ENCODE data around the gene B3GALT5.
"Not testable (repeated sequence)": the region's sequence is repeated elsewhere in the genome, so short reads cannot be mapped to it uniquely, and the experiment has no call there.

The B3GALT5 gene

DNA sequence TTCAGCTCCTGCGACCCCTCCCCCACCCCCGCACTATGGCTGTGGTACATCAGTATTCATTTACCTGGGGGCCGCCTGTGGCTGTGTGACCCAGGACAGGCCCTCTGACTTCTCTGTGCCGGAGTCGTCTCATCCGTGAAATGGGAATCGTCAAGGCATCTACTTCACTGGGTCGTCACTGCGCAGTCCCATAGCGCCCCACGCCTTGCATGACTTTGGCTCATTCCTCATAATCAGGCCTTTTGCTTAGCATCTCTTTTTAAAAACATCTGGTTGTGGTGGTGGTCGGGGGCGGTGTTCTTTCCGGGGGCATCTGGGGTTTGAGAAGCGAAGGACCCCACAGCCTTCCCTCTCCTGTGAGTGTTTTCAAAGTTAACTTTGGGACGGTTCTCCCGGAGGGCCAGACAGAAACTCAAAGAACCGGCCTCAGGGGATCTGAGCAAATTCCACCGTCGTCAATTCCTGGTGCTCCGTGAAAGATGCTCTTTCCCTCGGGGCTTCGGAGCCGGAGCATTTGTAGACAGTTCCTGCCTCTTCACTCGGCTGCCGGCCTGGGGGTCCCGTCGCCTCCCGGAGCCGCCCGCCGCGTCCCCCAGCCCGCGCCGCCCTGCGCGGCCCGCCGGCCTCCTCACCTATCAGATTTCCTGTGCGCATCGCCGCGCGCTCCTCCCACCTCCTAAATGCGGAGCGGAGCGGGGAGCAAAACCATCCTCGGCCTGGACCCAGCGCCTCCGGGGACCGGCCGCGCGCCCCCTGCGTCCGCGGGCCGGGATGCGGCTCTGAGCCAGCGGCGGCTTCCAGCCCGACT, at the start of gene B3GALT5:
TSS of gene B3GALT5 (plus strand) at position 708 of the 808 bp plus-strand sequence. CDS start 47,620 bp downstream, outside the sequence.
- in situ Hi-C loops (cut with MboI; ENCODE audit: low sequenced_read_pairs) = no loop called here

DNA sequence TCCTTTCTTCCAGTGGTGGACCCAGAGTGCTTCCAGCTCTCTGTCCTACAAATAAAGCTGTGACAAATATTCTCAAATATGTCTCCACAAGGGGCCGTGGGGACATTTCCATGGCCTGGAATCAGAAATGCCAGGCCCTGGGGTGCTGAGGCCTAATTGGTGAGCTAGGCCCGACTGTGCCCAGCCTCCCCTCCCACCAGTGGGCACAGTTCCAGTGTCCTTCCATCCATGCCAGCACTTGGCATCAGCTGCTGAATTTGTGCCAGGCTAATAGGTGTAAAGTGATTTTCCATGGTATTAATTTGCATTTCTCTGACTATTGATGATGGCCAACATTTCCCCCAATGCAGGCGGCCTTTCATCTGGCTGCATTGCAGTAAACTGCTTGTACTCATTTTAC, 48.5 kb upstream of the B3GALT5 start:
- in situ Hi-C loops (cut with MboI; ENCODE audit: low sequenced_read_pairs) = no loop called here

DNA sequence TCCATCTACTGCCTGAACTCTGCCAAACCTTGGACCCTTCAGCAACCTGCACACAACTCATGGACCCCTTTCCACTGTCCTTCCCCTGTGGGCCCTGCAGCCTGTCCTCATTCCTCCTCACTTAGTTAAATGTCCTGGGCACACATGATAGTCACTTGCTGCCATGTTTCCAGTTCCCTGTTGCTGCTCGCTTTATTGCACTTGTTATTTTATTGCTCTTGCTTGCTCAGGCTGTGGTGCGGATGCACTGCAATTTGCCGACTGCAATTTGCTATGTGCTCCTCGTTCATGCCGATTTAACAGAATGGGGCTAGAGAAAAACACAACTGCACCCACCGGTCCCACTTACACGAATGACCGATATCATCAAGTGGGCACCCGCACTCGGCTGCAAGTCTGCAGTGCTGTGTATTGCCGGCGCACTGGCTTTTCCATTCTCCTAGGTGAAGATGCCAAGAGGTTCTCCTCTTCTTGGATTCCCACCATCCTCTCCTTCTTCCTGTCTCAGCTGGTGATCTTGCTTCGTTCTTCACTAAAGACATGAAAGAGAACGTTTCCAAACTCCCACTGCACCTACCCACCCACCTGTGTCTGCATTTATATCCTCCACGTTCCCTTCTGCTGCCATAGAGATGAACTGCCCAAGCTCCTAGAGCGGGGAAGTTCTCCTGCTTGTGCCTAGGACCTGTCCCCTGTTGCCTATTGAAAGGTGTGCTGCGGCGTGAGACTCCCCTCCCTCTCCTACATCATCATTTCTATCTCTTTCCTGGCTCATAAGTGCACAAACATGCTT, 45.4 kb upstream of the B3GALT5 start:
- in situ Hi-C loops (cut with MboI; ENCODE audit: low sequenced_read_pairs) = no loop called here

- in situ Hi-C loops (cut with MboI; ENCODE audit: low sequenced_read_pairs) = no loop called here
Measured at GRCh38 chr21:39568361-39568760, 44.4 kb upstream of the B3GALT5 start.

GRCh38 chr21:39575775-39576174, 37.0 kb upstream of the B3GALT5 start:
- in situ Hi-C loops (cut with MboI; ENCODE audit: low sequenced_read_pairs) = no loop called here

DNA sequence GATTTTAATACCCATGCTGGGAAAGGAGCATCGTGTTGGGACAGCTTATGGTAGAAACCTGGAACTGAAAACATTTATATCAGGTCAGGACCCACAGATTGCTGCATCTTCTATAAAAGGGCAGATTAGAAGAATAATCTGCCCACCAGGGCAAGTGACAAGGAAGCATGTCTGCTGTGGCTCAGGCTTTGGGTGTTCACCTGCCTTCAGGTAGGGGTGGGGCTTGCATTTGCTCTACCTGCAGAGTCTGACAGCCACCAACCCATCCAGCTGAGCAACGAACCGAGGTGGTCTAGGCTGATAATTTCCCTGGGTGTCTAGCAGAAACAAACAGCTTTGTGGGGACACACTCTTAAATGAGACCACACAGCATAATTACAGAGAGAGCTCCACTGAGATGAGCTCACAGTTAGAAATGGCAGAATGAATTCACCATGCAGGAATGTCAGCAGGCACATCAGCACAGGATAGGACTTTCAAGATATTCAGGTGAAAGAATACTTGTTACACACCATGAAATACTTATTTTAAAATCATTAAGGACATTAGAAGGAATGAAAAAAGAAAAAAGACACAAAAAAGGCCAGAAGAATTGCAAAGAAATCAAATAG, 36.1 kb upstream of the B3GALT5 start:
- in situ Hi-C loops (cut with MboI; ENCODE audit: low sequenced_read_pairs) = no loop called here

- in situ Hi-C loops (cut with MboI; ENCODE audit: low sequenced_read_pairs) = no loop called here
Measured at GRCh38 chr21:39579734-39580332, 32.9 kb upstream of the B3GALT5 start.

DNA sequence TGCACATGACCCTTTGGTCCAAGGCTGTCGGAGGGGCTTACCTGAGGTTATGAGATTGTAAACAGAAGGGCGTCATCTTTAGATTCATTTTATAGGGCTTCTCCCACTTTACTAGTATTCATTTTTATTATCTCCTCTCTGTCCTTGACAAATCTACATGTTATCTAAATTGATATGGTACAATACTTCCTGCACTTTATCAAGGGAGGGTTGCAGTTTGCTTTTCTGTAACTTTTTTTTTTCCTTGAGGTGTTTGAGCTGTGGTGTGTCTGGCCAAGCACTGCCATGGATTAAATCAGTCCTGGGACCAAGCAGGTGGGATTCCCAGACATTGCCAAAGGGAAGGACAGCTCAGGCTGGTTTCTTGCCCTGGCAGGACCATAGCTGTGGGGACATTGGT, 32.0 kb upstream of the B3GALT5 start:
- in situ Hi-C loops (cut with MboI; ENCODE audit: low sequenced_read_pairs) = no loop called here

GRCh38 chr21:39581414-39581813, 31.3 kb upstream of the B3GALT5 start:
- in situ Hi-C loops (cut with MboI; ENCODE audit: low sequenced_read_pairs) = no loop called here

GRCh38 chr21:39582749-39583148, 30.0 kb upstream of the B3GALT5 start:
- in situ Hi-C loops (cut with MboI; ENCODE audit: low sequenced_read_pairs) = no loop called here

DNA sequence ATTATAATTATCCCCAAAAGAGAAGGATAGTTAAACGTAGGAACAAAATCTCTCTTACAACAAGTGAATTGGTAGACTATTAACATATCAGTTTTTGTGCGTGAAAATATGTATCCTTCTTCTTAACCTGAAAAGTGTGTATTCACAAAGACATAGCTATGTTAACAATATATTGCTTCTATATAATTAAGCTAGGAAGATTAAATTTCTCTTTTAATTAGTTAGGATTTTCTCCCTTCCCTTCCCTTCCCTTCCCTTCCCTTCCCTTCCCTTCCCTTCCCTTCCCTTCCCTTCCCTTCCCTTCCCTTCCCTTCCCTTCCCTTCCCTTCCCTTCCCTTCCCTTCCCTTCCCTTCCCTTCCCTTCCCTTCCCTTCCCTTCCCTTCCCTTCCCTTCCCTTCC, 29.2 kb upstream of the B3GALT5 start:
- in situ Hi-C loops (cut with MboI; ENCODE audit: low sequenced_read_pairs) = not testable (repeated sequence)

DNA sequence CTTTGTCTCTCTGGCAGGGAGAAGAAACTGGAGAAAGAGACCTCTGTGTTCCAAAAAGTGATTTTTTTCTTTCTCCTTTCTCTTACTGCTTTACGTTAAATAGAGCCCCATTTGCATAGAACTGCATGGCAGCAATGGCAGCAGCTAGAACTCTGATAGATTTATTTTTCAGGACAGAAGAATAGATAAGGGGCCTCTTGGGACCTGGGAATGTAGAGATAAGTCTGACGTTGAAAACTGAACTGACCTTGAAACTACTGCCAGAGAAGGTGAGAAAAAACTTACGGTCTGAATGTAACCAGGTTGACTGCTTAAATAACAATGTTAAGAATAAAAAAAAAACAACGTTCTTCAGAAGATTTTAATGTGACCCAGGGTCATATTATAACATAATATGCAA, 25.4 kb upstream of the B3GALT5 start:
- in situ Hi-C loops (cut with MboI; ENCODE audit: low sequenced_read_pairs) = no loop called here

- in situ Hi-C loops (cut with MboI; ENCODE audit: low sequenced_read_pairs) = no loop called here
Measured at GRCh38 chr21:39588884-39589283, 23.9 kb upstream of the B3GALT5 start.

DNA sequence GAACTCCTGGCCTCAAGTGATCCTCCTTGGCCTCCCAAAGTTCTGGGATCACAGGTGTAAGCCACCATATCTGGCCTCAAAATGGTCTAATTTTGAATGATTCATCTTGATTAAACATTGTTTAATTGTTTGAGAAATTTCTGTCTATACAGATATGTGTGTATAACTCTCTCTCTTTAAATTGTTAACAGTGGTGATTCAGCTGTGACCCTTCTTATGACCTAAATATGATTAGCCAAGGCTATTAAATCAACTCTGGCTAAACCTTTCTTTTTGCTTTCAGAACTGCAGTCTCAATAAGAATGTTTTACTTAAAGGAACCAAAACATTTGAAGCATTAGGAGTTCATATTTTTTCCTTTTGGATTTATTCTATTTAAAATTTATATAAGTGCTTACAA, 19.2 kb upstream of the B3GALT5 start:
- in situ Hi-C loops (cut with MboI; ENCODE audit: low sequenced_read_pairs) = no loop called here

DNA sequence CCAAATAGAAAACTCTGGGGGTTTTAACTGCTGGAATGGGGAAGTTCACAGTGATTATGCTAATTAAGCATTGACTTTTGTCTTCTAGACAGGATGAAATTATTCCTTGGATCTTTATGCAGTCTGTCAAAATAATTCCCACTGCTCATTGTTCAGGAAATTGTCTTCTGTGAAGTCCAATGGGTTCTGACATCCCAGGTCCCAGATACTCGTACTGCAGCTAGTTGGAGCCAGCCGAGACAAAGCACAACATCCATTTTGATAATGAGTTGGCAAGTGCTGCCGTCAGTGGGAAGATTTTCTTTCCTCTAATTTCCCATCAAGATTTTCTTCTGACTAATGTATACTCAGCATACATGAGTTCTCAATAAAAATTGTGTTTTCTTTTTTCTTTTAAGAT, 17.3 kb upstream of the B3GALT5 start:
- in situ Hi-C loops (cut with MboI; ENCODE audit: low sequenced_read_pairs) = no loop called here

DNA sequence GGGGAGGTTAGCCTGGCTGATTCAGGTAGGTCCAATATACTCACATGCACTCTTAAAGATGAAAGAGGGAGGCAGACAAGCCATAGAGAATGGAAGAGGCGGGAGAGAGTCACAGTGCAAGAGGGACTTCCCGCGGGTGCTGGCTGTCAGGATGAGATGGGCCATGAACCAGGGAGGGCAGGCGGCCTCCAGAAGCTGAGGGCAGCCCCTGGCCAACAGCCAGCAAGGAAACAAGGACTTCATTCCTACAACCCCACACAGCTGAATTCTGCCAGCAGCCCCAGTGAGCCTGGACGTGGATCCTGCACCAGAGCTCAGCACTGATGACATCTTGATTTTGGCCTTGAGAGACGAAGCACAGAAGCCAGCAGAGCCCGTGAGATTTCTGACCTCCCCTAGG, 15.1 kb upstream of the B3GALT5 start:
- in situ Hi-C loops (cut with MboI; ENCODE audit: low sequenced_read_pairs) = no loop called here

GRCh38 chr21:39599191-39599970, 13.4 kb upstream of the B3GALT5 start:
- in situ Hi-C loops (cut with MboI; ENCODE audit: low sequenced_read_pairs) = no loop called here

DNA sequence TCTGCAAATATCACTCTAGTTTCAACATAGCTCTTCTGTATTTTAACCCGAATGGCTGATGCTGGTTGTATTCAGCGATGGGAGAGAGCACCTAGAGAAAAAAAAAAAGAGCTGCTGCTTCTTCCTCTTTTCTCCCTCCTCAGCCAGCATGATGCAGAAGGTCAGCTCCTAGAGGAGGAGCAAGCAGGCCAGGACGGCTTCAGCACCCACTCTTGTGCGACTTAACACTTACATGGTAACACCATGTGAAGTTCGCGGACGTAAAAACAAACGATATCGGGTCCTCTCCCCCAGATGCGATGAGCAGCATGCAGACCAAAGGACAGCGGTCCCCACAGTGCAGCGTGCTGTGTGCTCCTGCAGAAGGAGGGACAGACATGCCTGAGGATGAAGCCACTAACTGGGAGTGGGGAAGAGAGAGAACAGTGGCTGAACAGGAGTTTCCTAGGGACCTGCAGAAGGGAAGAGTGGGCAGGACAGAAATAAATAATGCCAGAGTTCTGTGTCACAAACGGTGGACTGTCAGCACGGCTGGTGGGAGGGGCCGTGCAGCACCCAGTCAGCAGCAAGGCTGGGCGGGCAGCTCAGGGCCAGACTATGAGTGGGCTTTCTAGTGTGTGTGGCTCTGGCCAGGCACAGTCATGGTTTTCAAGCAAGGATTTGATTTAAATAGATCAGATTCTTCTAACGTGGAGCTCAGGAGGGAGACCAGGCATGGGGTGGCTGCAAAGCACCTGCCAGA, 11.4 kb upstream of the B3GALT5 start:
- in situ Hi-C loops (cut with MboI; ENCODE audit: low sequenced_read_pairs) = no loop called here

DNA sequence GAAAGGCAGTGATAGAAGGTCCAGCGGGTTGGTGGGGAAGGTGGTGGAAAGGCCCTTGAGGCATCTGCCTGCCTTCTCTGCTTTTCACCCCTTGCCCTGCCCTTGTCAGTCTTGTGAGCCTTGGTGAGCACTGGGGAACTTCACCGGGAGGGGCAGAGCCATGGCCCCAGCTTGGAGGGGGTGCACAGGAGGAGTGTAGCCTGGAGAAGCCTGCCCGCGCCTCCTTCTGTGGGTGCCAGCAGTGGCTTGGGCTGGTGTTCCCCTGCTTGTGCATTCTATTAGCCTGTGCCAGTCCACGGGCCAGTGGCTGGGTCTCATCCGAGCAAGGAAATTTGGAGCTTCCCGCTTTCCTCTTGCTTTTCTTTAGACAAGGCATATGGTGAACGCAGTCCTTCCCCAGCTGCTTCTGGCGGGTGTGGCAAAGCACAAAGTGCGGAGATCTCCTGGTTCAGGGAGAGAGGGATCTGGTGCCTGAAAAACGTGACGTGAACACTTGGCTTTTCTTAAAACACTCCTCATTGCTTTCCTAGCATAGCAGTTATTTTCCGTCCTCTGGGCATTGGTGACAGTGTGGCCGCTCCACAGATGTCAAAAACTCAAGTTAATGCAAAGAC, 10.6 kb upstream of the B3GALT5 start:
- in situ Hi-C loops (cut with MboI; ENCODE audit: low sequenced_read_pairs) = no loop called here
